Spleen (tissue), 7 donors: ENCODE results near the gene DST.

Source experiments
- CTCF ChIP-seq, 11 experiments: fragments of 200-600 bp in 7 of 11; fragments of 450-650 bp in 4 of 11; sonication (generic) in 4 of 11; IDR thresholded peaks in 8 of 11; conservative IDR thresholded peaks in 3 of 11; 1 replicate in 7 of 11; 2 replicates in 4 of 11; pipeline versions ENCODE4 v1.4.0 to v1.8.0; 2016 to 2021; ENCODE audit warnings: antibody characterized with exemption in 11 of 11, inconsistent platforms in 4 of 11, mild to moderate bottlenecking in 1 of 11
- POLR2A ChIP-seq, 3 donors: fragments of 450-650 bp; IDR thresholded peaks; one replicate each; pipeline ENCODE4 v1.5.1; 2017; ENCODE audit warnings: antibody characterized with exemption in 3 of 3, mild to moderate bottlenecking in 1 of 3
- POLR2AphosphoS5 ChIP-seq, 3 donors: sonication (generic); formaldehyde crosslinking; IDR thresholded peaks; one replicate each; pipeline ENCODE4 v1.5.1; 2017; ENCODE audit warnings: antibody characterized with exemption in 3 of 3
- donor health status: DM: no; HTN: no; CAD: no; lungs with moderate emphysema.
- donor health status: DM: no; HTN: no; CAD: no.
- donor health status: DM: no; HTN: no; CAD: no.

- TF ChIP-seq POLR2AphosphoS5 (IDR thresholded peaks at IDR 0.05) (no peak), CTCF (IDR thresholded peaks at IDR 0.05 in 8 of 11, conservative IDR thresholded peaks at IDR 0.05 in 3 of 11) (no peak), POLR2A (IDR thresholded peaks at IDR 0.05) (no peak)
Observed at GRCh38 chr6:56655996-56656395, 13.3 kb upstream of the DST start.
